Spleen (tissue), 7 donors: ENCODE results near the gene OR51T1.

ENCODE experiments used
- CTCF ChIP-seq, 11 experiments: fragments of 200-600 bp in 7 of 11; fragments of 450-650 bp in 4 of 11; sonication (generic) in 4 of 11; IDR thresholded peaks in 8 of 11; conservative IDR thresholded peaks in 3 of 11; 1 replicate in 7 of 11; 2 replicates in 4 of 11; pipeline versions ENCODE4 v1.4.0 to v1.8.0; 2016 to 2021; ENCODE audit warnings: antibody characterized with exemption in 11 of 11, inconsistent platforms in 4 of 11, mild to moderate bottlenecking in 1 of 11
- POLR2A ChIP-seq, 3 donors: fragments of 450-650 bp; IDR thresholded peaks; one replicate each; pipeline ENCODE4 v1.5.1; 2017; ENCODE audit warnings: antibody characterized with exemption in 3 of 3, mild to moderate bottlenecking in 1 of 3
- POLR2AphosphoS5 ChIP-seq, 3 donors: sonication (generic); formaldehyde crosslinking; IDR thresholded peaks; one replicate each; pipeline ENCODE4 v1.5.1; 2017; ENCODE audit warnings: antibody characterized with exemption in 3 of 3
- donor health status: DM: no; HTN: no; CAD: no; lungs with moderate emphysema.
- donor health status: DM: no; HTN: no; CAD: no.
- donor health status: DM: no; HTN: no; CAD: no.

DNA sequence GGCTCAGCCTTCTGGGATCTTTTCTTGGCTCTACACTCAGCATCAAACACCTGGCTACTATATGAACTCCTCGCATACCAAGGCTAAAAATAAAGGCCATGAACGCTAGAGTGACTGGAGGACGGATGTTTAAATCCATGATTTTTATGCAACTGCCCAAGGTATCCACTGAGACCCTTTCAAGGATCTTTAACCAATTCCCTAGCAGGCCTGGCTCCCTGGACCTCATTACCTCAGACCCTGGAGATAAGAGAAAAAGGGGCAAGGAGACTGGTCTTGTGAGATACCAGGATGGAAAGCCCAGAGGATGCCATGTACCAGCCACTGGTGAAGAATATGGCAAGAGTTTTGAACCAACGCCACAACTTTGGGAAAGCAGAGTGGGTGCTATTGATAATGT lies 37.5 kb downstream of the OR51T1 start, which contains the start of gene OR51G2:
- TF ChIP-seq CTCF (IDR thresholded peaks at IDR 0.05 in 8 of 11, conservative IDR thresholded peaks at IDR 0.05 in 3 of 11) = no peak
- no peak for TF ChIP-seq POLR2AphosphoS5 (IDR thresholded peaks at IDR 0.05)
- no peak for TF ChIP-seq POLR2A (IDR thresholded peaks at IDR 0.05)
